ENCODE data around the gene MAPK1.
"Not testable (repeated sequence)": the region's sequence is repeated elsewhere in the genome, so short reads cannot be mapped to it uniquely, and the experiment has no call there.

Gene MAPK1

GRCh38 chr22:21881841-21882753 is 14.7 kb upstream of the MAPK1 start:
- DNase-seq (ENCODE audit: low read depth): no peak

- DNase-seq (ENCODE audit: low read depth): peak; percentile 92
Measured at GRCh38 chr22:21876486-21877176, 9.2 kb upstream of the MAPK1 start.

- DNase-seq (ENCODE audit: low read depth): not testable (repeated sequence)
Measured at GRCh38 chr22:21874953-21875352, 7.5 kb upstream of the MAPK1 start.

- DNase-seq (ENCODE audit: low read depth): no peak
Measured at GRCh38 chr22:21873619-21874018, 6.2 kb upstream of the MAPK1 start.

GRCh38 chr22:21872741-21873140 is 5.3 kb upstream of the MAPK1 start:
- not testable (repeated sequence) for DNase-seq (ENCODE audit: low read depth)

- no peak for DNase-seq (ENCODE audit: low read depth)
Measured at GRCh38 chr22:21868651-21869050, 1.2 kb upstream of the MAPK1 start.

GRCh38 chr22:21866833-21867527 is 465 bp downstream of the MAPK1 start:
- DNase-seq (ENCODE audit: low read depth): no peak

GRCh38 chr22:21865041-21865440 is 2.4 kb downstream of the MAPK1 start:
- DNase-seq (ENCODE audit: low read depth): peak; percentile 87

GRCh38 chr22:21862386-21863245 is 4.8 kb downstream of the MAPK1 start:
- DNase-seq (ENCODE audit: low read depth): no peak

- DNase-seq (ENCODE audit: low read depth): peak; percentile 43
Measured at GRCh38 chr22:21861851-21862250, 5.6 kb downstream of the MAPK1 start.

GRCh38 chr22:21861264-21861848 is 6.1 kb downstream of the MAPK1 start:
- no peak for DNase-seq (ENCODE audit: low read depth)

- DNase-seq (ENCODE audit: low read depth): no peak
Measured at GRCh38 chr22:21860491-21861039, 6.9 kb downstream of the MAPK1 start.

- no peak for DNase-seq (ENCODE audit: low read depth)
Measured at GRCh38 chr22:21858025-21858764, 9.2 kb downstream of the MAPK1 start.

- DNase-seq (ENCODE audit: low read depth): no peak
Measured at GRCh38 chr22:21857481-21857914, 9.9 kb downstream of the MAPK1 start.

GRCh38 chr22:21856868-21857267 is 10.6 kb downstream of the MAPK1 start:
- DNase-seq (ENCODE audit: low read depth): no peak

GRCh38 chr22:21856197-21856596 is 11.2 kb downstream of the MAPK1 start:
- DNase-seq (ENCODE audit: low read depth): no peak

- DNase-seq (ENCODE audit: low read depth): no peak
Measured at GRCh38 chr22:21855676-21856075, 11.8 kb downstream of the MAPK1 start.

- no peak for DNase-seq (ENCODE audit: low read depth)
Measured at GRCh38 chr22:21850660-21851059, 16.8 kb downstream of the MAPK1 start.

GRCh38 chr22:21849489-21849888 is 18.0 kb downstream of the MAPK1 start:
- no peak for DNase-seq (ENCODE audit: low read depth)

- DNase-seq (ENCODE audit: low read depth): not testable (repeated sequence)
Measured at GRCh38 chr22:21848057-21848456, 19.4 kb downstream of the MAPK1 start.

All from amniotic epithelial cell (primary cell).